ENCODE results near the gene ZNF436.

DNA sequence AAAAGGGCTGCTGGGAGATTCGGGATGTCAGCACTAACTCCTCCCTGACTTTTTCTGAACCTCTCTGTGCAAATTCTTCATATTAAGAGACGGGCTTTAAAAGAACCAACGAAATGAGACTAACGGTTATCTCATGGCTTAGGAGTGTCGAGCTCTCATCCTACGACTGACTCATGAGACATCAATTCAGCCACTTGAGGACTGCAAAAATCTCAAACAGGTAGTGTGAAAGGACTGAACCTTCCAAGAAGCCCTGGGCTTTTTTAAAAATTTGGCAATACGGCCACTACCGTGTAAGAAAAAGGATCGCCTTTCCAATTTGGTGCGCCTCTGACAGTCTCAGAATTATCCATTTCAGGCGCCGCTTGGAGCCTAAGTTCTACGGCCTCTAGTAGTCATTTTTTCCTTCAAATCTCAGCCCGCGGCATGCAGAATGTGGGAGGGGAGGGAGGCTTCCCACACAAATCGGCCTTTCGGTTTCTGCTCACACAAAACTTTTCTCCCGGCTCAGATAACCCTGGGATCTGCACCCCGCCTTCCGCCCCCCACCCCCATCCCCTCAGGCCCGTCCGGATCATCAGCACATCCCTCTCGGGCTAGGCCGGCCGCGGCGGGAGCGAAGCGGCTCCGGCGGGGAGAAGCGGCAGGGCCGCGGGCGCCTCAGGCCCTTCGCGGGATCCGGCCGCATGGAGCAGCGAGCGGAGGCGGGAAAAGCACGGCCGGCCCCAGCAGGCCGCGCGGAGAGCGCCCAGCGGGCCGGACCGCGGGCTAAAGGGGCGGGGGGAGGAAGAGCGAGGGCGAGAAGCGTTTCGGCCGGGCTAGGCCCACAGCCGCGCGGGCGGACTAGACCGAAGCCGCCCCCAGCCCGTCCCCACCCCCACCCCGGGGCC, 26.2 kb downstream of the ZNF436 start:
- TF ChIP-seq, protein P1, sequence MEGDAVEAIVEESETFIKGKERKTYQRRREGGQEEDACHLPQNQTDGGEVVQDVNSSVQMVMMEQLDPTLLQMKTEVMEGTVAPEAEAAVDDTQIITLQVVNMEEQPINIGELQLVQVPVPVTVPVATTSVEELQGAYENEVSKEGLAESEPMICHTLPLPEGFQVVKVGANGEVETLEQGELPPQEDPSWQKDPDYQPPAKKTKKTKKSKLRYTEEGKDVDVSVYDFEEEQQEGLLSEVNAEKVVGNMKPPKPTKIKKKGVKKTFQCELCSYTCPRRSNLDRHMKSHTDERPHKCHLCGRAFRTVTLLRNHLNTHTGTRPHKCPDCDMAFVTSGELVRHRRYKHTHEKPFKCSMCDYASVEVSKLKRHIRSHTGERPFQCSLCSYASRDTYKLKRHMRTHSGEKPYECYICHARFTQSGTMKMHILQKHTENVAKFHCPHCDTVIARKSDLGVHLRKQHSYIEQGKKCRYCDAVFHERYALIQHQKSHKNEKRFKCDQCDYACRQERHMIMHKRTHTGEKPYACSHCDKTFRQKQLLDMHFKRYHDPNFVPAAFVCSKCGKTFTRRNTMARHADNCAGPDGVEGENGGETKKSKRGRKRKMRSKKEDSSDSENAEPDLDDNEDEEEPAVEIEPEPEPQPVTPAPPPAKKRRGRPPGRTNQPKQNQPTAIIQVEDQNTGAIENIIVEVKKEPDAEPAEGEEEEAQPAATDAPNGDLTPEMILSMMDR (IDR thresholded peaks at IDR 0.05), result no peak
- no peak for TF ChIP-seq POLR2A (IDR thresholded peaks at IDR 0.05)
- TF ChIP-seq EP300 (IDR thresholded peaks at IDR 0.05), result no peak
